AG09319 (cell line): ENCODE results near the gene MARCHF3.

ENCODE experiments used
- DNase-seq: peaks from one replicate; pipeline ENCODE4 v3.0.0-alpha.2; 2010; ENCODE audit warnings: low read depth; ENCODE audit errors: extremely low read depth
- CTCF ChIP-seq: IDR thresholded peaks from 2 replicates; pipeline ENCODE4 v1.5.1; 2011; ENCODE audit warnings: low read depth, mild to moderate bottlenecking, inconsistent platforms, low read length, moderate library complexity

Gene MARCHF3

DNA sequence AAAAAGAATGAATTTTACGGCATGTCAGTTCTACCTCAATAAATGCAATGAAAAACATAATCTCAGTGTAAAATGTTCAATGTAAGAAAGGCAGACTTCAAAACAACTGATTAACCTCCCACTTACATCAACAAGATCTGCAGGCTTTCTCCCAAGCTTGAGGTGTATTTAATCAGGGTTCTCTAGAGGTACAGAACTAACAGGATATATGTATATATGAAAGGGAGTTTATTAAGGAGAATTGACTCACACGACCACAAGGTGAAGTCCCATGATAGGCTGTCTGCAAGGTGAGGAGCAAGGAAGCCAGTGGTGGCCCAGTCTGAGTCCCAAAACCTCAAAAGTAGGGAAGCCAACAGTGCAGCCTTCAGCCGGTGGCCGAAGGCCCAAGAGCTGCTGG is 35.9 kb downstream of the MARCHF3 start:
- no peak for TF ChIP-seq CTCF
- no peak for DNase-seq

DNA sequence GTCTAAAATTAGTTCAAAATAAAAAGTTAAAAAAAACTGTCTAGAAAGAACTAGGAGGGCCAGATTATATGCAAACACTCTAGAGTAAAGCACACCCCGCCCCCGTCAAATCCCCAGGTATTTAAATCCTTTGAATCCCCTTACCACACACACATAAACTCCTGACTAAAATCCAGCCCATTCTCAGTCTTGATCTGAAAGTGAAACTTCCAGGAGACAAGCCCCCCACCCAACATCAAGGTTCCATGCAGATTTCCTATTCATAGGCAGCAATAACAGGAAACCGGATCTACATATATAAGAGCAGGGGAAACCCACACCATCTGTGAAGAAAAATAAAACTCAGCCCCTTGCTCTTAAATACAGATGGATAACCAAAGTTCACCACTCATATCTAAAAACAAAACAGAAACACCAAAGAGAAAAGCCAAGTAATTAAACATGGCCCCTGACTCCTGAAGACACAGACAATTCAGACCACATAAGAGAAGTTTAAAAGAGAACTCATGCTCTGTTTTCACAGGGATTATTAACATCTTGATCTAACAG is 42.3 kb downstream of the MARCHF3 start:
- DNase-seq, result no peak
- TF ChIP-seq CTCF, result no peak

- TF ChIP-seq CTCF, result no peak
- DNase-seq, result no peak
Observed at GRCh38 chr5:126987271-126987899, 43.0 kb downstream of the MARCHF3 start.

- no peak for TF ChIP-seq CTCF
Observed at GRCh38 chr5:126984632-126985031, 45.7 kb downstream of the MARCHF3 start.

GRCh38 chr5:126983874-126984266 is 46.5 kb downstream of the MARCHF3 start:
- TF ChIP-seq CTCF, result no peak

More at GRCh38 chr5:126984632-126985031, 45.7 kb downstream of the MARCHF3 start:
- no peak for DNase-seq

GRCh38 chr5:126982926-126983873 is 47.2 kb downstream of the MARCHF3 start:
- TF ChIP-seq CTCF, result no peak
- no peak for DNase-seq

More at GRCh38 chr5:126983874-126984266, 46.5 kb downstream of the MARCHF3 start:
- no peak for DNase-seq

- TF ChIP-seq CTCF, result no peak
- DNase-seq, result no peak
Observed at GRCh38 chr5:126982202-126982601, 48.2 kb downstream of the MARCHF3 start.
